WTC11 (cell line): ENCODE results near the gene SYTL5. TPM values are rescaled to one million over a fixed set of nuclear protein-coding genes. Genes with fewer than 3 reads are reported as not detected.

Source experiments
- ATAC-seq: fragments of 200-7000 bp; cut with Tn5 transposase; 2 replicates; pipeline ENCODE4 v1.10.0; 2021; ENCODE audit warnings: mild to moderate bottlenecking, moderate library complexity
- CTCF ChIA-PET: fragments of 300-600 bp; sonication (Branson Sonifier 250); formaldehyde crosslinking; loops from one replicate; lab custom pipeline; 2021; ENCODE audit warnings: antibody characterized with exemption; lab: Charles Lee
- POLR2A ChIA-PET: fragments of 350-600 bp; sonication (Branson Sonifier 250); formaldehyde crosslinking; loops from one replicate; lab custom pipeline; 2021; ENCODE audit warnings: antibody characterized with exemption; lab: Charles Lee
- DNase-seq: peaks from one replicate; pipeline ENCODE4 v3.0.0; 2021; ENCODE audit warnings: low spot score
- H3K27ac Mint-ChIP-seq: 2 replicates; pipeline ENCODE4 v1.8.0; 2021; ENCODE audit warnings: mixed read lengths
- H3K27me3 Mint-ChIP-seq: 2 replicates; pipeline ENCODE4 v1.8.0; 2021; ENCODE audit warnings: low read depth, mild to moderate bottlenecking, moderate library complexity, mixed read lengths
- H3K36me3 Mint-ChIP-seq: 2 replicates; pipeline ENCODE4 v1.8.0; 2021; ENCODE audit warnings: mixed read lengths
- H3K4me1 Mint-ChIP-seq: 2 replicates; pipeline ENCODE4 v1.8.0; 2022; ENCODE audit warnings: mixed read lengths
- H3K4me3 Mint-ChIP-seq: 2 replicates; pipeline ENCODE4 v1.8.0; 2021; ENCODE audit warnings: mild to moderate bottlenecking, moderate library complexity, mixed read lengths
- H3K9me3 Mint-ChIP-seq: 2 replicates; pipeline ENCODE4 v1.8.0; 2021; ENCODE audit warnings: mixed read lengths
- ARID4B ChIP-seq: sonication (generic); formaldehyde crosslinking; IDR thresholded peaks from 2 replicates; pipeline ENCODE4 v1.8.0; 2023; ENCODE audit warnings: missing genetic modification reagents, mild to moderate bottlenecking, borderline replicate concordance
- ATF1 ChIP-seq: sonication (generic); formaldehyde crosslinking; IDR thresholded peaks from 2 replicates; pipeline ENCODE4 v1.8.1; 2023; ENCODE audit warnings: mild to moderate bottlenecking, moderate library complexity, missing genetic modification reagents
- CBFB ChIP-seq: sonication (generic); formaldehyde crosslinking; IDR thresholded peaks from 2 replicates; pipeline ENCODE4 v1.8.1; 2022; ENCODE audit warnings: mild to moderate bottlenecking, low read depth, missing genetic modification reagents
- CREB1 ChIP-seq: sonication (generic); formaldehyde crosslinking; IDR thresholded peaks from 2 replicates; pipeline ENCODE4 v1.8.0; 2023; ENCODE audit warnings: mild to moderate bottlenecking, missing genetic modification reagents
- CTCF ChIP-seq: fragments of 200-600 bp; IDR thresholded peaks from 2 replicates; pipeline ENCODE4 v1.8.0; 2022; ENCODE audit warnings: antibody characterized with exemption
- ETV6 ChIP-seq: sonication (generic); formaldehyde crosslinking; IDR thresholded peaks from 2 replicates; pipeline ENCODE4 v1.8.1; 2022; ENCODE audit warnings: mild to moderate bottlenecking, missing genetic modification reagents
- FOXP1 ChIP-seq: sonication (generic); formaldehyde crosslinking; IDR thresholded peaks from 2 replicates; pipeline ENCODE4 v1.8.0; 2022; ENCODE audit warnings: missing genetic modification reagents, mild to moderate bottlenecking, moderate library complexity, borderline replicate concordance
- HMGXB4 ChIP-seq: sonication (generic); formaldehyde crosslinking; IDR thresholded peaks from 2 replicates; pipeline ENCODE4 v1.8.1; 2023; ENCODE audit warnings: mild to moderate bottlenecking, moderate library complexity, missing genetic modification reagents
- OVOL2 ChIP-seq: fragments of 250-450 bp; sonication (Bioruptor Pico); IDR thresholded peaks from 2 replicates; pipeline ENCODE4 v1.9.0; 2021; ENCODE audit warnings: mild to moderate bottlenecking, borderline replicate concordance
- PREB ChIP-seq: sonication (generic); formaldehyde crosslinking; IDR thresholded peaks from 2 replicates; pipeline ENCODE4 v1.8.1; 2022; ENCODE audit warnings: mild to moderate bottlenecking, missing genetic modification reagents, moderate library complexity, borderline replicate concordance
- RORB ChIP-seq: fragments of 250-450 bp; sonication (Bioruptor Pico); IDR thresholded peaks from 2 replicates; pipeline ENCODE4 v1.9.0; 2021; ENCODE audit warnings: mild to moderate bottlenecking
- SMAD3 ChIP-seq: sonication (generic); formaldehyde crosslinking; IDR thresholded peaks from 2 replicates; pipeline ENCODE4 v1.8.0; 2022; ENCODE audit warnings: missing genetic modification reagents, mild to moderate bottlenecking, borderline replicate concordance
- SMAD4 ChIP-seq: sonication (generic); formaldehyde crosslinking; IDR thresholded peaks from 2 replicates; pipeline ENCODE4 v1.8.0; 2022; ENCODE audit warnings: mild to moderate bottlenecking, missing genetic modification reagents
- SP1 ChIP-seq: sonication (generic); formaldehyde crosslinking; conservative IDR thresholded peaks from 2 replicates; pipeline ENCODE4 v1.8.1; 2022; ENCODE audit warnings: missing genetic modification reagents
- TEAD1 ChIP-seq: sonication (generic); formaldehyde crosslinking; IDR thresholded peaks from 2 replicates; pipeline ENCODE4 v1.8.0; 2022; ENCODE audit warnings: mild to moderate bottlenecking, missing genetic modification reagents
- TEAD4 ChIP-seq: sonication (generic); formaldehyde crosslinking; IDR thresholded peaks from 2 replicates; pipeline ENCODE4 v1.8.0; 2022; ENCODE audit warnings: mild to moderate bottlenecking, missing genetic modification reagents
- TP53 ChIP-seq: sonication (generic); formaldehyde crosslinking; IDR thresholded peaks from 2 replicates; pipeline ENCODE4 v1.8.1; 2023; ENCODE audit warnings: mild to moderate bottlenecking, missing genetic modification reagents
- ZNF232 ChIP-seq: sonication (generic); formaldehyde crosslinking; IDR thresholded peaks from 2 replicates; pipeline ENCODE4 v1.8.0; 2022; ENCODE audit warnings: mild to moderate bottlenecking, missing genetic modification reagents
- ZNF396 ChIP-seq: fragments of 250-450 bp; sonication (Bioruptor Pico); IDR thresholded peaks from 2 replicates; pipeline ENCODE4 v1.8.0; 2021; ENCODE audit warnings: mild to moderate bottlenecking, moderate library complexity, borderline replicate concordance
- ZNF512 ChIP-seq: sonication (generic); formaldehyde crosslinking; IDR thresholded peaks from 2 replicates; pipeline ENCODE4 v1.8.1; 2022; ENCODE audit warnings: missing genetic modification reagents, borderline replicate concordance
- total RNA-seq: library from RNA; stranded (reverse); gene quantifications from 3 replicates; pipeline ENCODE4 v1.2.3, GENCODE V29; 2021

Gene SYTL5
- total RNA-seq, 1 experiment from 2014 or later = 0.26 TPM

GRCh38 chrX:38008658-38009057 lies 2.3 kb downstream of the SYTL5 start:
- DNase-seq = no peak
- Mint-ChIP-seq H3K27ac (no peak overlapping the region), H3K36me3 (no peaks in the 10 kb centered on the region), H3K9me3 (no peaks in the 10 kb centered on the region; the same call in 1 of the 2 replicates), H3K4me1 (no peaks in the 10 kb centered on the region), H3K27me3 (no peaks in the 10 kb centered on the region), H3K4me3 (no peak overlapping the region)
- POLR2A ChIA-PET = no interaction called here
- TF ChIP-seq CTCF (no peak), TEAD1 (CRISPR knock-in tag) (no peak), CBFB (no peak), RORB (CRISPR knock-in tag) (no peak), ATF1 (CRISPR knock-in tag) (no peak), PREB (CRISPR knock-in tag) (no peak), SMAD4 (no peak), ZNF232 (CRISPR knock-in tag) (no peak), SP1 (CRISPR knock-in tag) (no peak), OVOL2 (no peak), HMGXB4 (CRISPR knock-in tag) (no peak), SMAD3 (CRISPR knock-in tag) (no peak), TEAD4 (CRISPR knock-in tag) (no peak), ARID4B (no peak), CREB1 (CRISPR knock-in tag) (no peak), ZNF512 (CRISPR knock-in tag) (no peak), ETV6 (CRISPR knock-in tag) (no peak), FOXP1 (CRISPR knock-in tag) (no peak), ZNF396 (CRISPR knock-in tag) (no peak), TP53 (CRISPR knock-in tag) (no peak)
- ATAC-seq = no peak
- CTCF ChIA-PET = no interaction called here
